Immature natural killer cell (primary cell): Measurements from ENCODE around the gene SPINT3. TPM values are rescaled to one million over a fixed set of nuclear protein-coding genes. Genes with fewer than 3 reads are reported as not detected.

ENCODE experiments used
- DNase-seq, 3 donors: peaks; one replicate each; pipeline ENCODE4 v3.0.0; 2022; ENCODE audit warnings: mixed read lengths in 1 of 3
- H3K27ac Mint-ChIP-seq, 6 donors: one replicate each; pipeline ENCODE4 v1.8.0; 2020; ENCODE audit warnings: mixed read lengths in 6 of 6, mild to moderate bottlenecking in 5 of 6, inconsistent platforms in 4 of 6, moderate library complexity in 3 of 6
- H3K27me3 Mint-ChIP-seq, 3 donors: one replicate each; pipeline ENCODE4 v1.8.0; 2020 to 2021; ENCODE audit warnings: low read depth in 3 of 3, mild to moderate bottlenecking in 3 of 3, mixed read lengths in 3 of 3, moderate library complexity in 3 of 3, inconsistent platforms in 1 of 3
- H3K36me3 Mint-ChIP-seq, 3 donors: one replicate each; pipeline ENCODE4 v1.8.0; 2020; ENCODE audit warnings: mixed read lengths in 3 of 3, inconsistent platforms in 2 of 3, mild to moderate bottlenecking in 2 of 3
- H3K4me1 Mint-ChIP-seq, 2 donors: one replicate each; pipeline ENCODE4 v1.8.0; 2020; ENCODE audit warnings: inconsistent platforms in 2 of 2, mild to moderate bottlenecking in 2 of 2, mixed read lengths in 2 of 2, moderate library complexity in 1 of 2
- H3K4me3 Mint-ChIP-seq, 5 donors: one replicate each; pipeline ENCODE4 v1.8.0; 2020; ENCODE audit warnings: mild to moderate bottlenecking in 5 of 5, mixed read lengths in 5 of 5, inconsistent platforms in 3 of 5, moderate library complexity in 3 of 5
- H3K9me3 Mint-ChIP-seq, 6 donors: one replicate each; pipeline ENCODE4 v1.8.0; 2020; ENCODE audit warnings: mild to moderate bottlenecking in 6 of 6, mixed read lengths in 6 of 6, inconsistent platforms in 4 of 6, moderate library complexity in 3 of 6
- polyA plus RNA-seq, 3 donors: library from polyadenylated mRNA; unstranded; fragments of 300-500 nt; fragmentation: Illumina TruSeq; gene quantifications; one replicate each; pipeline ENCODE4 v1.2.3, GENCODE V29; 2021

The SPINT3 gene
- not detected for polyA plus RNA-seq

- no peaks in the 10 kb centered on the region for H3K9me3 Mint-ChIP-seq
- no peaks in the 10 kb centered on the region for H3K36me3 Mint-ChIP-seq
- H3K4me3 Mint-ChIP-seq, result no peak within 1 kb of the TSS
- H3K27me3 Mint-ChIP-seq, result peaks cover 4 to 7% (median 6%) of the 10 kb centered on the region in 3 donors
- DNase-seq, result no peak
- no peaks in the 10 kb centered on the region for H3K4me1 Mint-ChIP-seq
- H3K27ac Mint-ChIP-seq, result no peak within 1 kb of the TSS
Observed at GRCh38 chr20:45515147-45515913, at the start of gene SPINT3. TSS of gene SPINT3 (minus strand) at chr20:45515622. CDS start at chr20:45515608, 14 bp downstream.

DNA sequence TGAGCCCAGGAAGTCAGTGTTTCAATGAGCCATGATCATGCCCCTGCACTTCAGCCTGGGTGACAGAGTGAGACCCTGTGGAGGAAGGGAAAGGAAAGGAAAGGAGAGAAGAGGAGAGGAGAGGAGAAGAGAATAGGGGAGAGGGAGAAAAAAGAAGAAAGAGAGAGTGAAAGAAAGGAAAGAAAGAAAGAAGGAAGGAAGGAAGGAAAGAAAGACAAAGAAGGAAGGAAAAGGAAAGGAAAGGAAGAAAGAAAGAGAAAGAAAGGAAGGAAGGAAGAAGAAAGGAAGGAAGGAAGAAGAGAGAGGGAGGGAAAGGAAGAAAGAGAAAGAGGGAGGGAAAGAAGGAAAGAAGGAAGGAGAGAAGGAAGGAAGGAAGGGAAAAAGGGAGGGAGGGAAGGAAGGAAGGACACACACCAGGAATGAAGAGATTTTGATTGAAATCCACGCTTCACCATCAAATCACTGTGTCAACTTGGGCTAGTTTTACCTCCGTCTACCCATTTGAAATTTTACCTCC is 49.4 kb upstream of the SPINT3 start:
- Mint-ChIP-seq H3K36me3 (no peaks in the 10 kb centered on the region), H3K27me3 (peaks cover 0 to 5% (median 4%) of the 10 kb centered on the region in 3 donors), H3K4me3 (no peak overlapping the region), H3K27ac (no peak overlapping the region), H3K9me3 (no peaks in the 10 kb centered on the region), H3K4me1 (no peaks in the 10 kb centered on the region)
- no peak for DNase-seq

DNA sequence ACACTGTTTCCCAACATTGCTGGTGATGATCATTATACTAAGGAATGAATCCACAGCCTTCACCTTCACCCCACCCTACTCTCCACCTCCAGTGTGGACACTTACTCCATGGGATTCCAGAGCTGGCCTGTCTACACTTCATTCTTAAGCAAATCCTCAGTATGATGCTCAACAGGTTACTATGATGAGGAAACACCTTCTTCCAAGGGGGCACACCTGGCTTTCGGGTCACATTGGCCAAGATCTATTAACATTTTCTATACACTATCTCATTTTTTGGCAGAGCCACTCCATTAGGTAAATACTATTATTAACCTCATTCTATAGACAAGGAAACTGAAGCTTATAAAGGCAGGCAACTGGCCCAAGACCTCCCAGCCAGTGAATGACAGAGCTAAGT is 39.8 kb upstream of the SPINT3 start:
- Mint-ChIP-seq H3K27ac (no peak overlapping the region), H3K4me1 (no peaks in the 10 kb centered on the region), H3K4me3 (no peak overlapping the region), H3K36me3 (no peaks in the 10 kb centered on the region), H3K9me3 (peaks cover 0 to 2% (median 0%) of the 10 kb centered on the region in 6 donors), H3K27me3 (peaks cover 0 to 11% (median 4%) of the 10 kb centered on the region in 3 donors)
- DNase-seq, result no peak

DNA sequence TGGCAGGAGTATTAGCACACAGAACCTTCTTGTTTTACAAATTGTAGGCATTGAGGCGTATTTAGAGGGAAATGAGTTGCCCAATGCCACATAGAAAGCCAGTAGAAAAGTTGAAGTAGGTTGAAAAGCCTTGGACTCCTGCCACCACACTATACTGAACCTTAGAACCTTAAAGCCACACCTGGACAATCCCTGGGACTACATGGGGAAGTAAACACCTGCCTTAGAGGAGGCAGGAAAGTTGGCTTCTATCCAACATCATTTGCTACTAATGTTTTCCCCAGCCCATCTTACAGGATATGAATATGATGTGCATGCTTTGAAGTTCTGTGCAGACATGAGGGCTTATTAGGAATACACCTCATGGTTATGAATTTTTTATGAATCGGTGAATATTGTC is 37.0 kb upstream of the SPINT3 start:
- no peak overlapping the region for H3K4me3 Mint-ChIP-seq
- no peaks in the 10 kb centered on the region for H3K4me1 Mint-ChIP-seq
- peaks cover 0 to 2% (median 0%) of the 10 kb centered on the region in 6 donors for H3K9me3 Mint-ChIP-seq
- DNase-seq, result no peak
- H3K36me3 Mint-ChIP-seq, result no peaks in the 10 kb centered on the region
- H3K27me3 Mint-ChIP-seq, result peaks cover 0 to 10% (median 5%) of the 10 kb centered on the region in 3 donors
- no peak overlapping the region for H3K27ac Mint-ChIP-seq

GRCh38 chr20:45550765-45551164 is 35.3 kb upstream of the SPINT3 start:
- Mint-ChIP-seq H3K27me3 (peaks cover 0 to 10% (median 5%) of the 10 kb centered on the region in 3 donors), H3K4me1 (no peaks in the 10 kb centered on the region), H3K4me3 (no peak overlapping the region), H3K27ac (no peak overlapping the region), H3K9me3 (peaks cover 0 to 2% (median 0%) of the 10 kb centered on the region in 6 donors), H3K36me3 (no peaks in the 10 kb centered on the region)
- no peak for DNase-seq

DNA sequence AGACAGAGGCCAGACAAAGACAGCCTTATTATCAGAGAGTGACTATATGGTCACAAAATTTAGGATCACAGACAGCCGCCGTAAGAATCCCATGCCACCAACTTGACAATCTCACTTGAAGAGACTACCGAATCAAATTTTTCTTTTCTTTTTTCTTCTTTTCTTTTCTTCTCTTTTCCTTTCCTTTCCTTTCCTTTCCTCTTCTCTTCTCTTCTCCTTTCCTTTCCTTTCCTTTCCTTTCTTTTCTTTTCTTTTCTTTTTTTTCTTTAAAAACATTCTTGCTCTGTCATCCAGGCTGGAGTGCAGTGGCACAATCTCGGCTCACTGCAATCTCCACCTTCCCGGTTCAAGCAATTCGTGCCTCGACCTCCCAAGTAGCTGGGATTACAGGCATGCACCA is 33.0 kb upstream of the SPINT3 start:
- no peak for DNase-seq
- peaks cover 0 to 7% (median 6%) of the 10 kb centered on the region in 3 donors for H3K27me3 Mint-ChIP-seq
- H3K4me3 Mint-ChIP-seq, result no peak overlapping the region
- H3K36me3 Mint-ChIP-seq, result no peaks in the 10 kb centered on the region
- H3K9me3 Mint-ChIP-seq, result peaks cover 0 to 2% (median 0%) of the 10 kb centered on the region in 6 donors
- H3K27ac Mint-ChIP-seq, result no peak overlapping the region
- no peaks in the 10 kb centered on the region for H3K4me1 Mint-ChIP-seq

DNA sequence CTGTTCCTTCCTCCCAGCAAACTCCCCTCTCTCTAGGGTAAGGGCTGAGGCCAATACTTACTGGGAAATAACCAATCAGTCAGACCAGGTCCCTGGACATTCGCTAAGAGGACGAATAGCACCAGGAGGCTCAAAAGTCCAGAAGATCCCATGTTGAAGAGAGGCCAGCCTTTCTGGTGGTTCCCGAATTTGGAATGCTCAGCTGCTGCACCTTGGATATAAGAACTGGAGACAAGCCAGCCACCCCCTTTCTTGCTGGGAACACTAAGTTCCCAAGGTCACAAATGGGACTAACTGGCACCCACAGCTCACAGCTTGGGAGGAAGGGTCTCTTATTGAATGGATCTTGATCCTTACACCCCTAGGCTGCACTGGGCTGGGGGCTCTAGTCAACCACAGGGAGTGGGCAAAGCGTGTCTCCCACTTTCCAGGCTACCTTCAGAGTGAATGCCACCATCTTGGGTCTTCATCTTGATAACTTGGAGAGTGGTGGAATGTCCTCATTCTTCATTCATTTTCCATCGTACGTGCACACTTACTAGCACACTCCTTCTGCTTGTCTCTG is 31.9 kb upstream of the SPINT3 start, which contains the start of gene EPPIN:
EPPIN (minus strand) TSS at position 196 of the 565 bp plus-strand sequence; CDS start at position 152, 44 bp downstream.
- H3K4me3 Mint-ChIP-seq, result no peak within 1 kb of the TSS
- H3K27ac Mint-ChIP-seq, result no peak within 1 kb of the TSS
- DNase-seq, result no peak
- no peaks in the 10 kb centered on the region for H3K4me1 Mint-ChIP-seq
- H3K27me3 Mint-ChIP-seq, result peaks cover 0 to 7% (median 7%) of the 10 kb centered on the region in 3 donors
- no peaks in the 10 kb centered on the region for H3K36me3 Mint-ChIP-seq
- peaks cover 0 to 2% (median 0%) of the 10 kb centered on the region in 6 donors for H3K9me3 Mint-ChIP-seq

GRCh38 chr20:45545754-45546453 is 30.5 kb upstream of the SPINT3 start:
- Mint-ChIP-seq H3K36me3 (no peaks in the 10 kb centered on the region), H3K27me3 (peaks cover 0 to 8% (median 7%) of the 10 kb centered on the region in 3 donors), H3K27ac (no peak overlapping the region), H3K4me1 (no peaks in the 10 kb centered on the region), H3K9me3 (peaks cover 0 to 2% (median 0%) of the 10 kb centered on the region in 6 donors), H3K4me3 (no peak overlapping the region)
- DNase-seq, result no peak

DNA sequence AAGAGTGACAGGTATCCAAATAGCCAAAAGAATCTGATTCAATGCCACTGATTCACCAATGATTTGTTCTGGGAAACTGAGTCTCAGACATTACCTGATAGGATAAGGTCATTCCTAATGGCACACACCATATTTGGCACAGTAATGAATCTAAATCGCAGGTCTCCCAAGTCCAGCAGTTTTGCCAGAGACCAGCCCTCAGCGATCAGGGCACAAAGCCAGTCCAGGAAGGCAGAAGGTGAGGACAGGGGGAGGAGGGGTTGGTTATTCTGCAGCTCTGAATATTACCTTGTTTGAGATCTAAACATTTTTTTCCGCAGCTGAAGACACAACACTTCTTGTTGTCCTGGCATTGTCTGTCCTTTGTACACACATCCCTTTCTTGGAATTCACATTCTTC is 29.9 kb upstream of the SPINT3 start:
- no peak for DNase-seq
- Mint-ChIP-seq H3K4me3 (no peak overlapping the region), H3K4me1 (no peaks in the 10 kb centered on the region), H3K27ac (no peak overlapping the region), H3K36me3 (no peaks in the 10 kb centered on the region), H3K9me3 (peaks cover 0 to 2% (median 0%) of the 10 kb centered on the region in 6 donors), H3K27me3 (peaks cover 0 to 6% (median 5%) of the 10 kb centered on the region in 3 donors)

DNA sequence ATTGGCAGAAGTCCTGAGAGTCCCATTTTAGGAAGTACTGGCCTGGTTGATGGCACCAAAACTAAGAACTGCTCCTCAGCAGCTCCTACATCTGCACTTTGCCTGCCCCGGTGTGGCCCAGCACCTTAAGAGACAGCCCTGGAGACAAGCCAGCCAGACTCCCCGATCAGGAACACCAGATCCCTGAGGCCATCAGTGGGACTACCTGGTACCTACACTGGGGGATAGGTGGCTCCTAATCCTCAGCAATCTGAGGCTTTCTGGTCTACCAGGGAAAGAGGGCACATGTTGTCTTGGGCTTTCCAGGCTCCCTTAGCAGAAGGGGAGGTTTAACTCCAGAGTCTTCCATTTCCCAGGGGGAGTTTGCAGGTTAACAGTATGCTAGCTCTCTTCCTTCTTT is 24.0 kb upstream of the SPINT3 start, which contains the start of gene WFDC6:
WFDC6 (minus strand) TSS at position 101 of the 400 bp plus-strand sequence; CDS start at position 26, 75 bp downstream.
- no peak within 1 kb of the TSS for H3K27ac Mint-ChIP-seq
- no peaks in the 10 kb centered on the region for H3K4me1 Mint-ChIP-seq
- H3K36me3 Mint-ChIP-seq, result no peaks in the 10 kb centered on the region
- H3K4me3 Mint-ChIP-seq, result no peak within 1 kb of the TSS
- no peak for DNase-seq
- peaks cover 3 to 13% (median 4%) of the 10 kb centered on the region in 3 donors for H3K27me3 Mint-ChIP-seq
- no peaks in the 10 kb centered on the region for H3K9me3 Mint-ChIP-seq

DNA sequence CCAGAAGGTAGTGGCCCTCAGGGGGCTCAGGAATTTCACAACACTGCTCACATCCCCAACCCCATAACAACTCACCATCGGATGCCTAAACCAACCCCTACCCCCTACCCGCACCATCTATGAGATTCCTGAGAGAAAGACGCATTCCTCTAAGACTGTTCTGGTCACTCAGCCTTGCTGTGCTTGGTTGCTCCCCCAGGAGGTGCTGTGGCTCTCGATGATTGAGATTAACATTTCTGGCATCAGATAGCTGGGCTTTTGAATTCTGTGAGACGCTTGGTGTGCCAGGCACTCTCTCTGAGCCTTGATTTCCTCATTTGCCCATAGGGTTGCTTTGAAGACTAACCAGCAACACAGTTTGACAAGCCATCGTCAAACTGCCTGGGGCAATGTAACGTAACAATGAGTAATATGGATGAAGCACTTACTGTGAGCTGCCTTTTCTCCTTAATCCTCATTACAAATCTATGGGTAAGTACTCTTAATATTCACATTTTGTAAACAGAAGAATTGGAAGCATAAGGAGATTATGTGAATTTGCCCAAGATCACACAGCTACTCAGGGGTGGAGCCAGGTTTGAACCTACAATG is 22.9 kb upstream of the SPINT3 start:
- Mint-ChIP-seq H3K36me3 (no peaks in the 10 kb centered on the region), H3K27ac (no peak overlapping the region), H3K4me3 (no peak overlapping the region), H3K27me3 (peaks cover 3 to 11% (median 4%) of the 10 kb centered on the region in 3 donors), H3K4me1 (no peaks in the 10 kb centered on the region), H3K9me3 (no peaks in the 10 kb centered on the region)
- no peak for DNase-seq

DNA sequence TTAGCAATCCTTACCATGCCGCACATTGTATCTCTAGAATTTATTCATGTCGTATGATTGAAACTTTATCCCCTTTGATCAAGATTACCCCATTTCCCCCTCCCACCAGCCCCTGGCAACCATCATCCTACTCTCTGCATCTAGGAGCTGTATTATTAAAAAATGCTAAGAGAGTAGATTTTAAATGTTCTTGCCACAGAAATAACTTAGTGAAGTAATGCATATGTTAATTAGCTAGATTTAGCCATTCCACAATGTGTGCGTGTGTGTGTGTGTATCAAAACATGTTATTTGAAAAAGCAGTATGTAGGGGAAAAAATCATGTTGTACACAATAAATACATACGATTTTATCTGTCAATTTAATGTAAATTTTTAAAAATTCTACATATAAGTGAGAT is 11.9 kb upstream of the SPINT3 start:
- Mint-ChIP-seq H3K9me3 (peaks cover 0 to 1% (median 0%) of the 10 kb centered on the region in 6 donors), H3K27me3 (peaks cover 4 to 8% (median 4%) of the 10 kb centered on the region in 3 donors), H3K4me3 (no peak overlapping the region), H3K27ac (no peak overlapping the region), H3K36me3 (no peaks in the 10 kb centered on the region), H3K4me1 (no peaks in the 10 kb centered on the region)
- DNase-seq, result no peak

- Mint-ChIP-seq H3K27ac (no peak overlapping the region), H3K36me3 (no peaks in the 10 kb centered on the region), H3K4me3 (no peak overlapping the region), H3K9me3 (no peaks in the 10 kb centered on the region), H3K27me3 (peaks cover 4 to 12% (median 10%) of the 10 kb centered on the region in 3 donors), H3K4me1 (no peaks in the 10 kb centered on the region)
- no peak for DNase-seq
Observed at GRCh38 chr20:45523821-45524220, 8.4 kb upstream of the SPINT3 start.
